Measurements from ENCODE around the gene METTL1.
A peak's percentile ranks its signal among the peaks of the same experiment; 100 is the strongest.

METTL1 gene

GRCh38 chr12:57755454-57756372 is 16.2 kb downstream of the METTL1 start:
- H3K4me3 ChIP-seq (ENCODE audit: low read depth, low read length) = peak overlapping the region; percentile 36

GRCh38 chr12:57755194-57755453 is 16.8 kb downstream of the METTL1 start:
- peak overlapping the region; percentile 47 for H3K4me3 ChIP-seq (ENCODE audit: low read depth, low read length)

DNA sequence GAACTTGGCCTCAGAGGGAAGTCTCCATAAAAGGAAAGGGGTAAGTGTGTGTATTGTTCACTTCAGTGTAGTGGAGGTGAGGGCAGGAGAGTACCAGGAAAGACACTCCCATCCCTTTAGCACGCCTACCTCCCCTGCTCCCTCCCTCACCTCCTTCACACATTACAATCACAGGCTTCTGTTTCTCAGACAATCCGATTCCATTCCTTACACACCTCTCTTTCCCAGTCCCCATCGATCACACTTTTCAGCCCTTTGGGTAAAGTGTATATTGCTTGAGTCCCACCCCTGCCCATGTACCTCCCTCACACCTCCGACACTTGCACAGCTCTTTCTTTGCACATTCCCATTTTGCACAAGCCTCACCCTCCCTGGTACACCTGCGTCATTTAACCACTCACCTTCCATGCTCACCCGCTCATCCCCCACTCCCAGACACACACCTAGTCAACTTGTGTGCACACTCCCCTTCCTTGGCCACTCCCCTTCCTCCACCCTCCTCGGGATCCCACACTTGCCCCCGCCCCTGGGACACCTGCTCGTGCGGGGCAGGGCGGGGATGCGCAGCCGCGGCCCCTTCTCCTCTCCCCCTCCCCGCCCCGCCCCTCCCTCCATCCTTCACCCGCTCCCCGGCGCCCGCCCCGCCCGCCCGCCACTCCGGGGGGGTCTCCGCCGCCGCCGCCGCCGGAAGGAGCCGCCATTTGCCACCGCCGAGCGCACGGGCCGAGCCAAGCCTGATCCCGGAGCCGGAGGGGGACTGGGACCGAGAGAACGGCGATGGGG is 17.3 kb downstream of the METTL1 start, which contains the start of gene MARCHF9:
MARCHF9 (plus strand) TSS at position 693 of the 783 bp plus-strand sequence. CDS start 426 bp downstream, outside the sequence.
- peak within 1 kb of the TSS; percentile 83 for H3K4me3 ChIP-seq (ENCODE audit: low read depth, low read length)

DNA sequence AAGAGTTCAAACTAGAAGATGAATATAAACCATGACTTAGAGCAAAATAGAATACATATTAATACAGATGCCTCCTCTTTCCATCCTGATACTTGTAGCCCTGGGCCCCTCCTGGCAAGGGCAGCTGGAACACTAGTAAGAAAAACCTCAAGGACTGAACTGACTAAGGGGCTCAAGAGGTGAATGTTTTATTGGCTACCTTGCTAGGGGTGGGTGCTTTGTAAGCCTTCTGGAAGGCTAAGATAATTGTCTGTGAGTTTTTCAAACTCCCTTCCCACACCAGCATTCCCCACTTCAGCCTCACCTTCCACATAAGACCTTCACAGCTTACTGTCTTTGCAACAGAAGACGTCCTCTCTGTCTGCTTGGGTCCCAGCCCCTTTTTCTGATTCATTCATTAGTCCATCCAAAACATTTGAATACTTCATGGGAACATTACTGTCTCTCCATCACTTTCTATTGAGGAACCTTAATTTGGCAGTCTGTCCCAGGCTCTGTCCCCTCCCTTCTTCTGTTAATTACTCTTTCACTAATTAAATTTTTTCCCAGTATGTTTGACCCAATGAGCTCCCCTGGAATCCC is 18.1 kb downstream of the METTL1 start:
- no peak overlapping the region for H3K4me3 ChIP-seq (ENCODE audit: low read depth, low read length)

DNA sequence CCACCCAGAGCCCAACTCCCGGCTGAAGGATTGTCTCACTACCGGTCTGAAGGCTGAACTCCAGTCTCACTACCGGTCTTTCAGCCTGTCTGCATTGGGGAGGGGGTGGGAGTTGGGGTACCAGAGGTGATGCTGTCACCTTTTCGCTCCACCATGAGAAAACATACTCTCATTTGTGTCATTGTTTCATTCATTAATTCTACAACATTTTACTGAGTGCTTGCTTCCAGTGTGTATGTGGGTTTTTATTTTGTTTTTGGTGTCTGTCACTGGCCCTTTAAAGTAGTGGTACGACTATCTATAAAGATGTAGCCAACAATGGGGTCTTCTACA is 19.3 kb downstream of the METTL1 start:
- peak overlapping the region; percentile 13 for H3K4me3 ChIP-seq (ENCODE audit: low read depth, low read length)

GRCh38 chr12:57751788-57752667 is 19.9 kb downstream of the METTL1 start, which contains the start of gene CDK4:
Gene CDK4, minus strand, starts transcription at chr12:57752310. Its CDS starts 593 bp downstream, at chr12:57751717.
- H3K4me3 ChIP-seq (ENCODE audit: low read depth, low read length) = peak within 1 kb of the TSS; percentile 93

DNA sequence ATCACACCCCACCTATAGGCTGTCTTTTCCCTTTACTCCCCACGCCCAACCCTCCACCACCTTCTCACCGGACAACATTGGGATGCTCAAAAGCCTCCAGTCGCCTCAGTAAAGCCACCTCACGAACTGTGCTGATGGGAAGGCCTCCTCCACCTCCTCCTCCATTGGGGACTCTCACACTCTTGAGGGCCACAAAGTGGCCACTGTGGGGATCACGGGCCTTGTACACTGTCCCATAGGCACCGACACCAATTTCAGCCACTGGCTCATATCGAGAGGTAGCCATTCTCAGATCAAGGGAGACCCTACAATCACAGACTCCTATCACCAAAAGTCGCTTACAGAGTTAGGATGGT is 20.5 kb downstream of the METTL1 start:
- peak overlapping the region; percentile 93 for H3K4me3 ChIP-seq (ENCODE audit: low read depth, low read length)

- peak overlapping the region; percentile 93 for H3K4me3 ChIP-seq (ENCODE audit: low read depth, low read length)
Observed at GRCh38 chr12:57750561-57751431, 21.1 kb downstream of the METTL1 start.

- no peak overlapping the region for H3K4me3 ChIP-seq (ENCODE audit: low read depth, low read length)
Observed at GRCh38 chr12:57749061-57749460, 22.8 kb downstream of the METTL1 start.

DNA sequence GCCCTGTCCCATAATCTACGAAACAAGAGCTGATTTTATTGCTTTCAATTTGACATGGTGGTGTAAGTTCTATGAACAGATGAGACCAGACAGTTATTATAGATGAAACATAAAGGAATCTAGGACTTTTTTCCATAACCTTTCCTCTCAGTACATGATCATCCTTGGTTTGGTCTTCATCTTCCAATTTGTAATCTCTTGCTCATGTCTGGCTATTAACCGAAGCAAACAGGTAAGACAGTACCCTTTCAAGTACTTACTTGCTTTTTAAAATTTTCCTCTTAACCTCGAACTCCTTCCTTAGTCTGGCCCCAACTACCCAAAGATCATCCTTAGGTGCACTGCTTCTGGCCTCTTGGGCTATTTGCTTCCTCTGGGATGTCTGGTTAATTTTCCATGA is 25.9 kb downstream of the METTL1 start:
- H3K4me3 ChIP-seq (ENCODE audit: low read depth, low read length) = no peak overlapping the region

- H3K4me3 ChIP-seq (ENCODE audit: low read depth, low read length) = peak overlapping the region; percentile 76
Observed at GRCh38 chr12:57745485-57745881, 26.4 kb downstream of the METTL1 start.

DNA sequence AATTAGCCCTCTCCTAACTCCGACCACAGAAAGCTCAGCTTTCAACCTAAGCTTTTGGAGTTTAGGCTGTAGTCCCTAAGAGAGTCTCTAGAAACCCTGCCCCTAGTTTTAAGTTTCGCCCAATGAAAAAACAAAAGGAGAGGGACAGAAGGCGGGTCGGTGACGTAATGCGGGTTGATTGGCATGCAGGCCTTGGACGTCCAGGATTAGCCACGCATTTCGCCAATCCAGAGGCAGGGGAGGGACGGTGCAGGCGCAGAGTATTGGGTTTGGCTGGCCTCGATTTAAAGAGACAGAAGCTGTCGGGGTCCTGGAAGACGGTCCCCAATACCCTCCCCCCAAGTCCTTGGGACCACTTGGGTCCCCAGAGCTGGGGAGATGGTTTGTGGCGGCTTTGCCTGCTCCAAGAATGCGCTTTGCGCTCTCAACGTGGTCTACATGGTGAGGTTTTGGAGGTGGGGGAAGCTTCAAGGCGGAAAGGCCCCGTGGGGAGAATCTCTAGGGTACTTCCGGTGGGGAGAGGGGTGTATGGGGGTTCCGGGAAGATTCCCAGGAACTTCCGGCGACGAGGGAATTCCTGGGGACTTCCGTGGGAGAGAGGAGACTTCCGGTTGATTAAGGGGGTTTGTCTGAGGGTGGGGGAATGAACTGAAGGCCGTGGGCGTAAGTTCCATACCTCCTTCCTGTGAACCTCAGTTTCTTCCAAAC is 27.0 kb downstream of the METTL1 start, which contains the start of gene TSPAN31:
TSPAN31 (plus strand) TSS at position 263 of the 708 bp plus-strand sequence; CDS start at position 379, 116 bp downstream.
- peak within 1 kb of the TSS; percentile 76 for H3K4me3 ChIP-seq (ENCODE audit: low read depth, low read length)

- H3K4me3 ChIP-seq (ENCODE audit: low read depth, low read length) = peak overlapping the region; percentile 76
Observed at GRCh38 chr12:57744194-57744776, 27.6 kb downstream of the METTL1 start.

DNA sequence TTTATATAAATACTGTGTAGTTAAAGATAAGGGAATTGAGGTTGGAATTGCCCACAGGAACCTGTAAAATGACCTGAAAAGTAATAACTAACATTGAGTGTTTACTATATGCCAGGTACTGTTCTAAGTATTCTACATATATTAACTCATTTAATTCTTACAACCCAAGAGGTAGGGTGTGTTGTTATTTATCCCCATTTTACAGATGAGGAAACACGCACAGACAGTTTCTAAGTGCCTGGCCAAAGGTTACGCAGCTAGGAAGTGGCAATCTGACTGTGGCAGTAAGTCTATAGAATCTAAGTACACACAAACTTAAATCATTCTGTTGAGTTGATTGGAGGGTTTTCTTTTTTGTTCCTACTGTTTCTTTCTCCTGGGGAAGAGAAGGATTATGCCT is 28.1 kb downstream of the METTL1 start:
- H3K4me3 ChIP-seq (ENCODE audit: low read depth, low read length) = no peak overlapping the region

DNA sequence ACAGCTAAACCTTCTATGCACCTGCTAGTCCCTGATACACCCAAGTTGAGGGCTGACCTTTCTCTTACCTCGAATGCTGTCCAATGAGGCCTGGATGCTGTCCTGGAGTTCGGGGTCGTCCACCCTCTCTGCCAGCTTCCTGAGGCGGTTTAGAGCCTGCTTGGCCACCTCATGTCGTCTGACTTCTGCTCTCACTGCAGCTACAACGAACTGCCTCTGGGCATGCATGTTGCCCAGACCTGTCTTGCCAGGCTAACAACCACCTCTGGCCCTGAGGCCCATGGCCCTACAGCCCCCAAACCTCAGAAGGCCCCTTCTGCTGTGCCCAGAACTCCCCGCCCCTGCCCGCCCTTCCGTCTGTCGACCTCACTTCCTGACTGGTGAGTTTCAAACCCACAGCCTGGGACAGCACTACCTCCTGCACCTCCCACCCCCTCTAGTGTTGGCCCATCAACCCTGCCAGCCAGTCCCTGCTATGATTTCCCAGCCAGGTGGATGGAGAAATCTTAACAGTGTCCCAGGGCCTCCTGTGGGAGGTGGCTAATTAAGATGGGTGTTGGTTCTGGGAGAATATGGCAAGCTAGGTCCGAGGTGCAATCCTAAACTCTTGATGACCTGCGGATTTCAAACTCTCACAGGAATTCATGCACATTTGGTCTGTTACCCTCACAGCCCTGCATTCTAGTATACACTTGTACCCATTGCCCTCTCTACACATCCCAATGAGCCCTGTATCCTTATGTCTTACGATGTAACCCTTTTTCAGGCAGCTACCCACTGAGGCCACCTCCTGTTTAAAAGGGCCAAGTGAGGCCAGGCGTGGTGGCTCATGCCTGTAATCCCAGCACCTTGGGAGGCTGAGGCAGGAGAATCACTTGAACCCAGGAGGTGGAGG is 29.8 kb downstream of the METTL1 start:
- no peak overlapping the region for H3K4me3 ChIP-seq (ENCODE audit: low read depth, low read length)

DNA sequence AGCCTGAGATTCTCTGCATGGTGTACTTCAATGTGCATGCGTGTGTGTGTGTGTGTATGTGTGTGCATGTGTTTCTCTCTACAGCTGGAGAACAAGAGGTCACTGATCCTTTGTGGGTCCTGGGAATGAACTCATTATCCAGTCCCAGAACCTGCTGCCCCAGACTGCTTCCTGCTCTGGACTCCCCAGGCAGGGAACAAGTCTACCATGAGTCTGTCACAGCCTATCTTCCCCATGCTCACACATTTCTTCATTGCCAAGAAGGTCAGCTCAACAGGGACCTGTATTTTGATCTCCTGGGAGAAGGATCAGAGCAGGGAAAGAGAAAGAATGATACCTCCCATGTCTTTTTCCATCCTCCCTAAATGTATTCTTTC is 30.5 kb downstream of the METTL1 start:
- H3K4me3 ChIP-seq (ENCODE audit: low read depth, low read length) = no peak overlapping the region

GRCh38 chr12:57740656-57741412 is 31.1 kb downstream of the METTL1 start:
- no peak overlapping the region for H3K4me3 ChIP-seq (ENCODE audit: low read depth, low read length)
